Measurements from ENCODE around the gene ANKS1A.

DNA sequence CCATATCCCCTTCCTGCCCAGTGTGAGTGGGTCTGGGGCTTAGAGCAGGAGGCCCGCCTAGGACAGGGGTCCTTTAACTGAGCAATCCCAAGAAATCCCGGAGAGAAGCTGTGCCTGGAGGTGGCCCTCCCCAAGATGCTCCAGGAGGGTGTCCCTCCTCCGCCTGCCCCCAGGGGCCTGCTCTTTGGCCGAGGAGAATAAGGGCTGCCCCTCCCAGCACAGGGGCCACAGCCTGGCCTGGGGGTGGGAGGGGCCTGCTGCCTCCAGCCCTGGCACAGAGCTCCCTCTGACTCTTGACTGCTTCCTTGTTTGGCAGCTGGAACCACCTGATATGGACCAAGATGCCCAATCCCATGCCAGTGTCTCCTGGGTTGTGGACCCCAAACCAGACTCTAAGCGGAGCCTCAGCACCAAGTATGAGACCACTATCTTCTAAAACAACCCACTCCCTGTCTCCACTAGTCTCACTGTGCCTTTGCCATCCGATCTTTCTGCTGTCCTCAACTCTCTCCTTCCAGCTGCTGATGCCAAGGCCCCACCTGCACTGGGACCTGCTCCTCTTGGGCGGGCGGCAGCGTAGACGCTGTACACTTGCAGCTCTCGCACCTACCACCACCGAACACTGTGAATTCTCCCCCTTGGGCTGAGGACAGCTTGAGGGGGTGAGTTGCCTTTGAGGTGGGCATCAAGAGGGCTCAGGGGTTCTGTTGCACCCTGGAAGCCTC, 197.7 kb downstream of the ANKS1A start:
- TF ChIP-seq POLR2A (IDR thresholded peaks at IDR 0.05) = no peak
- TF ChIP-seq, protein P1, sequence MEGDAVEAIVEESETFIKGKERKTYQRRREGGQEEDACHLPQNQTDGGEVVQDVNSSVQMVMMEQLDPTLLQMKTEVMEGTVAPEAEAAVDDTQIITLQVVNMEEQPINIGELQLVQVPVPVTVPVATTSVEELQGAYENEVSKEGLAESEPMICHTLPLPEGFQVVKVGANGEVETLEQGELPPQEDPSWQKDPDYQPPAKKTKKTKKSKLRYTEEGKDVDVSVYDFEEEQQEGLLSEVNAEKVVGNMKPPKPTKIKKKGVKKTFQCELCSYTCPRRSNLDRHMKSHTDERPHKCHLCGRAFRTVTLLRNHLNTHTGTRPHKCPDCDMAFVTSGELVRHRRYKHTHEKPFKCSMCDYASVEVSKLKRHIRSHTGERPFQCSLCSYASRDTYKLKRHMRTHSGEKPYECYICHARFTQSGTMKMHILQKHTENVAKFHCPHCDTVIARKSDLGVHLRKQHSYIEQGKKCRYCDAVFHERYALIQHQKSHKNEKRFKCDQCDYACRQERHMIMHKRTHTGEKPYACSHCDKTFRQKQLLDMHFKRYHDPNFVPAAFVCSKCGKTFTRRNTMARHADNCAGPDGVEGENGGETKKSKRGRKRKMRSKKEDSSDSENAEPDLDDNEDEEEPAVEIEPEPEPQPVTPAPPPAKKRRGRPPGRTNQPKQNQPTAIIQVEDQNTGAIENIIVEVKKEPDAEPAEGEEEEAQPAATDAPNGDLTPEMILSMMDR (IDR thresholded peaks at IDR 0.05) = no peak

Measured in right lobe of liver (tissue), 4 donors.